IMR-90 (cell line): ENCODE results near the gene GNAI2. TPM values are rescaled to one million over a fixed set of nuclear protein-coding genes. Genes with fewer than 3 reads are reported as not detected.

Experiments used
- ATAC-seq: fragments of 200-7000 bp; cut with Tn5 transposase; 2 replicates; pipeline ENCODE4 v1.9.1; 2020; ENCODE audit warnings: low read depth, mild to moderate bottlenecking, moderate library complexity
- BruUV-seq: library from RNA; stranded (reverse); fragments of 400-500 nt; replicated peaks from 2 replicates; lab custom pipeline; 2021; lab: Mats Ljungman, UMichigan
- CTCF ChIA-PET: fragments of 300-600 bp; formaldehyde crosslinking; extraction: SDS; loops from one replicate; lab custom pipeline; 2021; ENCODE audit warnings: antibody characterized with exemption; lab: Yijun Ruan, JAX
- POLR2A ChIA-PET: fragments of 300-600 bp; sonication (Branson Sonifier 250); formaldehyde crosslinking; loops from one replicate; lab custom pipeline; 2022; ENCODE audit warnings: antibody characterized with exemption; ENCODE audit not compliant: unreplicated experiment; lab: Charles Lee
- DNase-seq: peaks from one replicate; pipeline ENCODE4 v3.0.0; 2013
- H2AFZ ChIP-seq: replicated peaks from 2 replicates; pipeline ENCODE3; 2013; ENCODE audit warnings: low read length, mild to moderate bottlenecking; ENCODE audit not compliant: poor library complexity
- H2AK5ac ChIP-seq: 2 replicates; pipeline ENCODE4 v1.6.1; 2013; ENCODE audit warnings: low read depth, low read length, inconsistent platforms
- H2AK9ac ChIP-seq: replicated peaks from 2 replicates; pipeline ENCODE3; 2013; ENCODE audit warnings: mild to moderate bottlenecking, low read depth, low read length, moderate library complexity; ENCODE audit not compliant: poor library complexity
- H2BK120ac ChIP-seq: 2 replicates; pipeline ENCODE4 v1.6.1; 2013; ENCODE audit warnings: low read depth, low read length, inconsistent platforms
- H2BK15ac ChIP-seq: 3 replicates; pipeline ENCODE4 v1.6.1; 2013; ENCODE audit warnings: low read depth, low read length, inconsistent platforms
- H2BK20ac ChIP-seq: 2 replicates; pipeline ENCODE4 v1.6.1; 2013; ENCODE audit warnings: low read depth, mild to moderate bottlenecking, inconsistent platforms, low read length, moderate library complexity
- H2BK5ac ChIP-seq: 2 replicates; pipeline ENCODE4 v1.6.1; 2013; ENCODE audit warnings: mild to moderate bottlenecking, low read depth, low read length, inconsistent platforms; ENCODE audit not compliant: poor library complexity, severe bottlenecking
- H3K14ac ChIP-seq: replicated peaks from 2 replicates; pipeline ENCODE4 v1.6.1; 2013; ENCODE audit warnings: low read depth, low read length, inconsistent platforms
- H3K18ac ChIP-seq: 2 replicates; pipeline ENCODE4 v1.6.1; 2013; ENCODE audit warnings: low read depth, low read length, control low read depth
- H3K23ac ChIP-seq: 2 replicates; pipeline ENCODE4 v1.6.1; 2013; ENCODE audit warnings: low read depth, low read length, inconsistent platforms
- H3K27ac ChIP-seq: 2 replicates; pipeline ENCODE4 v1.5.1; 2013; ENCODE audit warnings: mild to moderate bottlenecking, control low read depth, low read length; ENCODE audit not compliant: insufficient read depth
- H3K27me3 ChIP-seq: 2 replicates; pipeline ENCODE4 v1.6.1; 2013; ENCODE audit warnings: low read length; ENCODE audit not compliant: control insufficient read depth, insufficient read depth
- H3K36me3 ChIP-seq: 2 replicates; pipeline ENCODE4 v1.6.1; 2013; ENCODE audit warnings: low read length, mixed read lengths; ENCODE audit not compliant: control insufficient read depth, insufficient read depth
- H3K4ac ChIP-seq: 2 replicates; pipeline ENCODE4 v1.6.1; 2013; ENCODE audit warnings: low read depth, low read length, inconsistent platforms
- H3K4me1 ChIP-seq: 2 replicates; pipeline ENCODE4 v1.6.1; 2013; ENCODE audit warnings: low read length, mixed read lengths; ENCODE audit not compliant: control insufficient read depth, insufficient read depth
- H3K4me2 ChIP-seq: 2 replicates; pipeline ENCODE4 v1.6.1; 2013; ENCODE audit warnings: low read depth, mild to moderate bottlenecking, control low read depth, low read length, moderate library complexity
- H3K4me3 ChIP-seq: 2 replicates; pipeline ENCODE4 v1.5.1; 2013; ENCODE audit warnings: low read depth, mild to moderate bottlenecking, control low read depth, low read length, moderate library complexity; ENCODE audit not compliant: insufficient read depth
- H3K56ac ChIP-seq: 2 replicates; pipeline ENCODE4 v1.6.1; 2013; ENCODE audit warnings: low read length, inconsistent platforms; ENCODE audit not compliant: insufficient read depth; ENCODE audit errors: extremely low read depth
- H3K79me1 ChIP-seq, 2 experiments: 2 replicates each; pipeline ENCODE4 v1.6.1; 2013; ENCODE audit warnings: low read length in 2 of 2, inconsistent platforms in 1 of 2, low read depth in 1 of 2
- H3K9ac ChIP-seq: 2 replicates; pipeline ENCODE4 v1.6.1; 2013; ENCODE audit warnings: low read depth, low read length, control low read depth
- H3K9me1 ChIP-seq: 2 replicates; pipeline ENCODE4 v1.6.1; 2013; ENCODE audit warnings: low read length, inconsistent platforms; ENCODE audit not compliant: insufficient read depth
- H3K9me3 ChIP-seq: 2 replicates; pipeline ENCODE4 v1.6.1; 2013; ENCODE audit warnings: low read length; ENCODE audit not compliant: control insufficient read depth, insufficient read depth
- H4K20me1 ChIP-seq: 2 replicates; pipeline ENCODE4 v1.6.1; 2013; ENCODE audit warnings: low read length, inconsistent platforms; ENCODE audit not compliant: insufficient read depth
- H4K5ac ChIP-seq: 2 replicates; pipeline ENCODE4 v1.6.1; 2013; ENCODE audit warnings: mild to moderate bottlenecking, low read depth, low read length, control low read depth
- H4K8ac ChIP-seq, 2 experiments: 2 replicates each; pipeline ENCODE4 v1.6.1; 2013; ENCODE audit warnings: low read depth in 2 of 2, low read length in 2 of 2, control low read depth in 1 of 2, inconsistent platforms in 1 of 2
- H4K91ac ChIP-seq: 2 replicates; pipeline ENCODE4 v1.6.1; 2013; ENCODE audit warnings: low read depth, low read length, inconsistent platforms; ENCODE audit not compliant: insufficient read depth
- BHLHE40 ChIP-seq: fragments of 150-350 bp; IDR thresholded peaks from 2 replicates; pipeline ENCODE4 v1.6.1; 2016; ENCODE audit warnings: mild to moderate bottlenecking, low read depth, low read length
- CEBPB ChIP-seq: IDR thresholded peaks from 2 replicates; pipeline ENCODE4 v1.6.1; 2012; ENCODE audit warnings: low read depth, low read length, improper control_type of control experiment
- CHD1 ChIP-seq: IDR thresholded peaks from 2 replicates; pipeline ENCODE4 v1.6.1; 2012; ENCODE audit warnings: low read depth, low read length, improper control_type of control experiment
- CTCF ChIP-seq: conservative IDR thresholded peaks from 2 replicates; pipeline ENCODE4 v1.5.1; 2012; ENCODE audit warnings: mild to moderate bottlenecking, low read depth, low read length, improper control_type of control experiment
- ELK1 ChIP-seq: fragments of 150-350 bp; IDR thresholded peaks from 2 replicates; pipeline ENCODE4 v1.6.1; 2016; ENCODE audit warnings: low read depth, mild to moderate bottlenecking, low read length, moderate library complexity, borderline replicate concordance
- FOS ChIP-seq: fragments of 150-350 bp; IDR thresholded peaks from 2 replicates; pipeline ENCODE4 v1.6.1; 2016; ENCODE audit warnings: low read depth, low read length
- MAFK ChIP-seq: IDR thresholded peaks from 2 replicates; pipeline ENCODE4 v1.6.1; 2012; ENCODE audit warnings: low read depth, low read length, improper control_type of control experiment
- MAZ ChIP-seq: IDR thresholded peaks from 2 replicates; pipeline ENCODE4 v1.6.1; 2012; ENCODE audit warnings: low read depth, mild to moderate bottlenecking, low read length, improper control_type of control experiment, moderate library complexity, borderline replicate concordance
- MXI1 ChIP-seq: IDR thresholded peaks from 2 replicates; pipeline ENCODE4 v1.6.1; 2012; ENCODE audit warnings: low read depth, mild to moderate bottlenecking, low read length, moderate library complexity, borderline replicate concordance
- NFE2L2 ChIP-seq: fragments of 150-350 bp; IDR thresholded peaks from 2 replicates; pipeline ENCODE4 v1.6.1; 2016; ENCODE audit warnings: low read depth, mild to moderate bottlenecking, low read length
- POLR2A ChIP-seq: IDR thresholded peaks from 2 replicates; pipeline ENCODE4 v1.6.1; 2012; ENCODE audit warnings: mild to moderate bottlenecking, low read depth, low read length
- RAD21 ChIP-seq: IDR thresholded peaks from 2 replicates; pipeline ENCODE4 v1.6.1; 2012; ENCODE audit warnings: low read length, improper control_type of control experiment
- RCOR1 ChIP-seq: IDR thresholded peaks from 2 replicates; pipeline ENCODE4 v1.6.1; 2012; ENCODE audit warnings: mild to moderate bottlenecking, low read length, improper control_type of control experiment; ENCODE audit not compliant: insufficient replicate concordance
- RFX5 ChIP-seq: IDR thresholded peaks from 2 replicates; pipeline ENCODE4 v1.8.0; 2012; ENCODE audit warnings: low read depth, mild to moderate bottlenecking, low read length, moderate library complexity
- SMC3 ChIP-seq: fragments of 150-350 bp; IDR thresholded peaks from 2 replicates; pipeline ENCODE4 v1.6.1; 2016; ENCODE audit warnings: low read depth, mild to moderate bottlenecking, antibody characterized with exemption, low read length, moderate library complexity
- USF2 ChIP-seq: fragments of 150-350 bp; IDR thresholded peaks from 2 replicates; pipeline ENCODE4 v1.6.1; 2017; ENCODE audit warnings: mild to moderate bottlenecking, antibody characterized with exemption, low read length, low read depth
- WGBS, 2 experiments: methylation state at CpG; one replicate each; pipeline versions ENCODE4 v1.1.5 to v1.1.7; 2013; ENCODE audit warnings: missing lambda C conversion rate in 2 of 2; ENCODE audit not compliant: insufficient read length in 1 of 2; ENCODE audit errors: extremely low coverage in 2 of 2; 5-methylcytosine and 5-hydroxymethylcytosine counted together
- dilution Hi-C: fragments of 300-500 bp; cut with HindIII; formaldehyde crosslinking; loops from one replicate; pipeline ENCODE4 v1.14.3; 2018; ENCODE audit warnings: low sequenced_read_pairs; ENCODE audit not compliant: unreplicated experiment
- in situ Hi-C: fragments of 300-500 bp; cut with MboI; formaldehyde crosslinking; loops from 3 replicates; pipeline ENCODE4 v1.14.3; 2019; ENCODE audit warnings: low sequenced_read_pairs, inconsistent platforms, mixed read lengths
- intact Hi-C: fragments of 100-400 bp; cut with micrococcal nuclease; formaldehyde crosslinking; loops from 2 replicates; pipeline ENCODE4 v1.10.0; 2022
- polyA plus RNA-seq, 3 experiments: library from polyadenylated mRNA; depleted of rRNA; stranded (reverse); fragments of >200 nt; gene quantifications; 2 replicates each; pipeline ENCODE4 v1.2.3, GENCODE V29; 2012; ENCODE audit warnings: low replicate concordance in 1 of 3
- total RNA-seq: library from RNA; depleted of rRNA; stranded (reverse); fragments of >200 nt; gene quantifications from 2 replicates; pipeline ENCODE4 v1.2.3, GENCODE V29; 2012

GNAI2 gene
- total and polyA plus RNA-seq, 2 of the 4 experiments (the other 2 are of a cell fraction), result 867 to 1,079 TPM

GRCh38 chr3:50213373-50213772, 22.6 kb upstream of the GNAI2 start:
- H4K8ac ChIP-seq, result no peak overlapping the region
- no peak overlapping the region for H2AK9ac ChIP-seq
- H2BK120ac ChIP-seq, result no peak overlapping the region
- BruUV-seq, result no TSS peak
- H3K23ac ChIP-seq, result no peak overlapping the region
- H2BK5ac ChIP-seq, result no peak overlapping the region
- no peak overlapping the region for H3K27ac ChIP-seq
- no peak overlapping the region for H3K4me3 ChIP-seq
- H3K79me1 ChIP-seq, result no peaks in the 10 kb centered on the region
- dilution Hi-C loops (no loop called here), in situ Hi-C loops (no loop called here), intact Hi-C loops (no loop called here)
- H2BK20ac ChIP-seq, result no peak overlapping the region
- TF ChIP-seq BHLHE40 (no peak), ELK1 (no peak), SMC3 (no peak), CHD1 (no peak), CTCF (no peak), POLR2A (no peak), FOS (no peak), RFX5 (no peak), CEBPB (no peak), NFE2L2 (no peak), MXI1 (no peak), RAD21 (no peak), RCOR1 (no peak), USF2 (no peak), MAFK (no peak), MAZ (no peak)
- no peak overlapping the region for H3K4ac ChIP-seq
- H2AK5ac ChIP-seq, result no peak overlapping the region
- no peak overlapping the region for H3K4me2 ChIP-seq
- no peak for DNase-seq
- no peak overlapping the region for H3K9ac ChIP-seq
- CTCF ChIA-PET, result interaction anchor here (1.0 kb wide), 1 partner anchor 19 kb away, joined by 3 read pairs; no protein-coding TSS in a partner anchor
- H3K4me1 ChIP-seq, result peaks cover 2% of the 10 kb centered on the region; the same call in 1 of the 2 replicates
- no peaks in the 10 kb centered on the region for H3K9me1 ChIP-seq
- WGBS, 2 experiments, result no CpG with 5 or more reads among the region's 12 CpGs
- ATAC-seq, result no peak
- H4K91ac ChIP-seq, result no peak overlapping the region
- no peak overlapping the region for H3K56ac ChIP-seq
- no peaks in the 10 kb centered on the region for H3K36me3 ChIP-seq
- H4K20me1 ChIP-seq, result no peaks in the 10 kb centered on the region
- no peak overlapping the region for H2AFZ ChIP-seq
- no peak overlapping the region for H2BK15ac ChIP-seq
- H3K14ac ChIP-seq, result no peak overlapping the region
- POLR2A ChIA-PET, result no interaction called here
- no peak overlapping the region for H3K18ac ChIP-seq
- no peaks in the 10 kb centered on the region for H3K9me3 ChIP-seq
- H3K27me3 ChIP-seq, result peaks cover 35% of the 10 kb centered on the region
- H4K5ac ChIP-seq, result no peak overlapping the region
